GM23338 (cell line): ENCODE measurements around the gene SOX12. TPM values are rescaled to one million over a fixed set of nuclear protein-coding genes. Genes with fewer than 3 reads are reported as not detected.

Experiments
- ATAC-seq: fragments of 200-7000 bp; cut with Tn5 transposase; 3 replicates; pipeline ENCODE4 v1.9.1; 2020
- DNase-seq: peaks from one replicate; pipeline ENCODE4 v3.0.0-alpha.2; 2015; ENCODE audit warnings: low spot score
- H2AFZ ChIP-seq: fragments of 200-600 bp; sonication (generic); 2 replicates; pipeline ENCODE4 v1.8.0; 2016; ENCODE audit warnings: antibody characterized with exemption, mild to moderate bottlenecking, moderate library complexity
- H3F3A ChIP-seq: fragments of 200-600 bp; sonication (generic); replicated peaks from 2 replicates; pipeline ENCODE4 v1.8.0; 2017; ENCODE audit warnings: antibody characterized with exemption, mixed run types, low read depth
- H3K27ac ChIP-seq: fragments of 200-600 bp; sonication (generic); 2 replicates; pipeline ENCODE4 v1.6.1; 2016; ENCODE audit warnings: low read depth
- H3K27me3 ChIP-seq: fragments of 200-600 bp; sonication (generic); 2 replicates; pipeline ENCODE4 v1.8.0; 2016; ENCODE audit warnings: mild to moderate bottlenecking, mixed run types, moderate library complexity; ENCODE audit not compliant: insufficient read depth
- H3K36me3 ChIP-seq: fragments of 200-600 bp; sonication (generic); 2 replicates; pipeline ENCODE4 v1.8.0; 2016; ENCODE audit warnings: mild to moderate bottlenecking; ENCODE audit not compliant: insufficient read depth
- H3K4me1 ChIP-seq: fragments of 200-600 bp; sonication (generic); 2 replicates; pipeline ENCODE4 v1.8.0; 2016; ENCODE audit warnings: mild to moderate bottlenecking, moderate library complexity; ENCODE audit not compliant: insufficient read depth
- H3K4me2 ChIP-seq: fragments of 200-600 bp; sonication (generic); 2 replicates; pipeline ENCODE4 v1.7.1; 2017; ENCODE audit warnings: mixed run types
- H3K4me3 ChIP-seq: fragments of 200-600 bp; sonication (generic); 2 replicates; pipeline ENCODE4 v1.6.1; 2016; ENCODE audit warnings: mixed run types
- H3K79me2 ChIP-seq: fragments of 200-600 bp; sonication (generic); replicated peaks from 2 replicates; pipeline ENCODE4 v1.8.0; 2017; ENCODE audit warnings: mild to moderate bottlenecking; ENCODE audit not compliant: insufficient read depth
- H3K9me2 ChIP-seq: fragments of 200-600 bp; sonication (generic); 2 replicates; pipeline ENCODE4 v1.8.0; 2017; ENCODE audit not compliant: insufficient read depth
- H4K20me1 ChIP-seq: fragments of 200-600 bp; sonication (generic); replicated peaks from 2 replicates; pipeline ENCODE4 v1.8.0; 2017; ENCODE audit warnings: mild to moderate bottlenecking; ENCODE audit not compliant: insufficient read depth
- H3K27ac Mint-ChIP-seq: 2 replicates; pipeline ENCODE4 v1.8.0; 2020; ENCODE audit warnings: inconsistent platforms, mild to moderate bottlenecking, moderate library complexity, mixed read lengths
- H3K27me3 Mint-ChIP-seq: 3 replicates; pipeline ENCODE4 v1.8.0; 2022; ENCODE audit warnings: low read depth, mild to moderate bottlenecking, moderate library complexity, mixed read lengths, inconsistent platforms; ENCODE audit not compliant: insufficient read depth, poor library complexity
- H3K36me3 Mint-ChIP-seq: 3 replicates; pipeline ENCODE4 v1.8.0; 2021; ENCODE audit warnings: low read depth, mild to moderate bottlenecking, inconsistent platforms, moderate library complexity, mixed read lengths
- H3K4me1 Mint-ChIP-seq: 3 replicates; pipeline ENCODE4 v1.8.0; 2020; ENCODE audit warnings: mild to moderate bottlenecking, inconsistent platforms, mixed read lengths
- H3K4me3 Mint-ChIP-seq: 3 replicates; pipeline ENCODE4 v1.8.0; 2021; ENCODE audit warnings: moderate library complexity, mild to moderate bottlenecking, inconsistent platforms, mixed read lengths
- H3K9me3 Mint-ChIP-seq: 3 replicates; pipeline ENCODE4 v1.8.0; 2020; ENCODE audit warnings: moderate library complexity, mild to moderate bottlenecking, inconsistent platforms, mixed read lengths
- JUNB ChIP-seq: IDR thresholded peaks from one replicate; pipeline ENCODE4 v1.6.1; 2016; ENCODE audit warnings: antibody characterized with exemption; ENCODE audit not compliant: unreplicated experiment
- POLR2AphosphoS5 ChIP-seq: IDR thresholded peaks from 2 replicates; pipeline ENCODE4 v1.6.1; 2016; ENCODE audit warnings: antibody characterized with exemption, low read depth
- REST ChIP-seq: IDR thresholded peaks from one replicate; pipeline ENCODE4 v1.6.1; 2018; ENCODE audit warnings: antibody characterized with exemption; ENCODE audit not compliant: unreplicated experiment
- polyA plus RNA-seq: library from polyadenylated mRNA; unstranded; fragments of >200 nt; fragmentation: Nextera tagmentation; extraction: Ambion mirVana; gene quantifications from 2 replicates; pipeline ENCODE4 v1.2.1, GENCODE V29; 2016
- total RNA-seq: library from RNA; depleted of rRNA; stranded (reverse); fragments of >200 nt; shearing (Covaris generic); gene quantifications from 2 replicates; pipeline ENCODE4 v1.2.3, GENCODE V29; 2014
- TF ChIP-seq, protein P1 (sequence below), 2 experiments: fragments of 200-600 bp in 1 of 2; sonication (generic) in 1 of 2; conservative IDR thresholded peaks; 2 replicates each; pipeline versions ENCODE4 v1.5.1 to v1.6.1; 2016 to 2017; ENCODE audit warnings: antibody characterized with exemption in 2 of 2, low read depth in 2 of 2, mild to moderate bottlenecking in 2 of 2, moderate library complexity in 1 of 2
- TF ChIP-seq, protein P2 (sequence below): fragments of 250-450 bp; sonication (Bioruptor Pico); IDR thresholded peaks from 2 replicates; pipeline ENCODE4 v1.5.0; 2020; ENCODE audit warnings: mild to moderate bottlenecking, moderate library complexity

Gene SOX12
- total and polyA plus RNA-seq, 2 experiments from 2014 or later = 14.1 to 32.0 TPM

DNA sequence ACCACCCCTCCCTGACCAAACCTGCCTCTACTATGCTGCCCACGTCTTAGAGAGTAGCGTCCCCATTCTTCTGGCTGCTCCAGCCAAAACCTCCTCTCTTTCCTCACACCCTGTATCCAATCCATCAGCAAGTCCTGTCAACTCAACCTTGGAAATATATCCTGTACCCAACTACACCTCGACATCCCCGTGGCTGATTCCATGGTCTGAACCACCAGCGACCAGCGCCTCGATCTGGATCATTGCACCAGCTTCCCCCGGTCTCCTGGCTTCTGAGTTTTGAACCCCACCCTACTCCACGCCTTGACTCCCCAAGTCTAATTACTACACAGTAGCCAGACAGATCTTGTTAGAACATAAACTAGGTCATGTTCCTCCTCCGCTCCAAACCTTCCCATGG, 31.4 kb downstream of the SOX12 start (continued):
- TF ChIP-seq, protein P1, sequence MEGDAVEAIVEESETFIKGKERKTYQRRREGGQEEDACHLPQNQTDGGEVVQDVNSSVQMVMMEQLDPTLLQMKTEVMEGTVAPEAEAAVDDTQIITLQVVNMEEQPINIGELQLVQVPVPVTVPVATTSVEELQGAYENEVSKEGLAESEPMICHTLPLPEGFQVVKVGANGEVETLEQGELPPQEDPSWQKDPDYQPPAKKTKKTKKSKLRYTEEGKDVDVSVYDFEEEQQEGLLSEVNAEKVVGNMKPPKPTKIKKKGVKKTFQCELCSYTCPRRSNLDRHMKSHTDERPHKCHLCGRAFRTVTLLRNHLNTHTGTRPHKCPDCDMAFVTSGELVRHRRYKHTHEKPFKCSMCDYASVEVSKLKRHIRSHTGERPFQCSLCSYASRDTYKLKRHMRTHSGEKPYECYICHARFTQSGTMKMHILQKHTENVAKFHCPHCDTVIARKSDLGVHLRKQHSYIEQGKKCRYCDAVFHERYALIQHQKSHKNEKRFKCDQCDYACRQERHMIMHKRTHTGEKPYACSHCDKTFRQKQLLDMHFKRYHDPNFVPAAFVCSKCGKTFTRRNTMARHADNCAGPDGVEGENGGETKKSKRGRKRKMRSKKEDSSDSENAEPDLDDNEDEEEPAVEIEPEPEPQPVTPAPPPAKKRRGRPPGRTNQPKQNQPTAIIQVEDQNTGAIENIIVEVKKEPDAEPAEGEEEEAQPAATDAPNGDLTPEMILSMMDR (conservative IDR thresholded peaks at IDR 0.05; ENCODE audit: low read depth in 2 of 2) = no peak
- no peak for TF ChIP-seq JUNB

DNA sequence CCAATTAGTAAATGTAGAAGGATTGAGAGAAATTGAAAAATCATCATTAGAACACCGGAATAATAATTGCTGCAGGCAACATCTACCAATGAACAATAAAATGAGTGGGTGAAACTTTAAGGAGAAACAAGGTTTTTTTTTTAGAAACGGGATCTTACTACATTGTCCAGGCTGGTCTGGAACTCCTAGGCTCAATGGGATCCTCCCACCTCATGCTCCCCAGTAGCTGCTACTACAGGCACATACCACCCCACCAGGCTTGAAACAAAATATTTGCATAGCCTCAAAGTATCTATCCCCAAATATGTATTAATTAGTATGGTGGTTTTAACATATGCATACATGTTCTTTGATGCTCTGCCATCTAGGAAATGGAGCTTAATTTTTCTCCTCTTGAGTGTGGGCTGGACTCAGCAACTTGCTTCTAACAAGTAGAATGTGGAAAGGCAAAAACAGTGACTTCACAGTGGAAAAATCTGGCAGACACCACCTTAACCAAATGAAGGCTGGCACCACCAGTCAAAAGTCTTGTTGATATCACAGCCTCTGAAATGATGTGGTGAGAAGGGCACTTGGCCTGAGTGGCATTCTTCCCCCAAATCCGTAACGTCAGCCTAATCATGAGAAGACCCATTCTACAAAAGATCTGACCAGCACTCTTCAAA, 33.7 kb downstream of the SOX12 start:
- no peaks in the 10 kb centered on the region for H3K27me3 ChIP-seq
- no peaks in the 10 kb centered on the region for H3K9me2 ChIP-seq
- H3K36me3 ChIP-seq = no peaks in the 10 kb centered on the region
- H3K4me1 ChIP-seq = peaks cover 13% of the 10 kb centered on the region
- Mint-ChIP-seq H3K27me3 (peaks cover 19% of the 10 kb centered on the region), H3K36me3 (no peaks in the 10 kb centered on the region), H3K4me3 (no peak overlapping the region), H3K9me3 (no peaks in the 10 kb centered on the region; the same call in 2 of the 3 replicates), H3K4me1 (peaks cover 18% of the 10 kb centered on the region), H3K27ac (no peak overlapping the region)
- no peak overlapping the region for H3K27ac ChIP-seq
- DNase-seq (no peak), ATAC-seq (no peak)
- 0 out of 2 replicates have a peak, but pooled peaks cover 10% of the 10 kb centered on the region for H3F3A ChIP-seq
- no peaks in the 10 kb centered on the region for H3K79me2 ChIP-seq
- TF ChIP-seq JUNB = no peak
- no peak for TF ChIP-seq POLR2AphosphoS5
- TF ChIP-seq REST = no peak
- TF ChIP-seq, protein P2, sequence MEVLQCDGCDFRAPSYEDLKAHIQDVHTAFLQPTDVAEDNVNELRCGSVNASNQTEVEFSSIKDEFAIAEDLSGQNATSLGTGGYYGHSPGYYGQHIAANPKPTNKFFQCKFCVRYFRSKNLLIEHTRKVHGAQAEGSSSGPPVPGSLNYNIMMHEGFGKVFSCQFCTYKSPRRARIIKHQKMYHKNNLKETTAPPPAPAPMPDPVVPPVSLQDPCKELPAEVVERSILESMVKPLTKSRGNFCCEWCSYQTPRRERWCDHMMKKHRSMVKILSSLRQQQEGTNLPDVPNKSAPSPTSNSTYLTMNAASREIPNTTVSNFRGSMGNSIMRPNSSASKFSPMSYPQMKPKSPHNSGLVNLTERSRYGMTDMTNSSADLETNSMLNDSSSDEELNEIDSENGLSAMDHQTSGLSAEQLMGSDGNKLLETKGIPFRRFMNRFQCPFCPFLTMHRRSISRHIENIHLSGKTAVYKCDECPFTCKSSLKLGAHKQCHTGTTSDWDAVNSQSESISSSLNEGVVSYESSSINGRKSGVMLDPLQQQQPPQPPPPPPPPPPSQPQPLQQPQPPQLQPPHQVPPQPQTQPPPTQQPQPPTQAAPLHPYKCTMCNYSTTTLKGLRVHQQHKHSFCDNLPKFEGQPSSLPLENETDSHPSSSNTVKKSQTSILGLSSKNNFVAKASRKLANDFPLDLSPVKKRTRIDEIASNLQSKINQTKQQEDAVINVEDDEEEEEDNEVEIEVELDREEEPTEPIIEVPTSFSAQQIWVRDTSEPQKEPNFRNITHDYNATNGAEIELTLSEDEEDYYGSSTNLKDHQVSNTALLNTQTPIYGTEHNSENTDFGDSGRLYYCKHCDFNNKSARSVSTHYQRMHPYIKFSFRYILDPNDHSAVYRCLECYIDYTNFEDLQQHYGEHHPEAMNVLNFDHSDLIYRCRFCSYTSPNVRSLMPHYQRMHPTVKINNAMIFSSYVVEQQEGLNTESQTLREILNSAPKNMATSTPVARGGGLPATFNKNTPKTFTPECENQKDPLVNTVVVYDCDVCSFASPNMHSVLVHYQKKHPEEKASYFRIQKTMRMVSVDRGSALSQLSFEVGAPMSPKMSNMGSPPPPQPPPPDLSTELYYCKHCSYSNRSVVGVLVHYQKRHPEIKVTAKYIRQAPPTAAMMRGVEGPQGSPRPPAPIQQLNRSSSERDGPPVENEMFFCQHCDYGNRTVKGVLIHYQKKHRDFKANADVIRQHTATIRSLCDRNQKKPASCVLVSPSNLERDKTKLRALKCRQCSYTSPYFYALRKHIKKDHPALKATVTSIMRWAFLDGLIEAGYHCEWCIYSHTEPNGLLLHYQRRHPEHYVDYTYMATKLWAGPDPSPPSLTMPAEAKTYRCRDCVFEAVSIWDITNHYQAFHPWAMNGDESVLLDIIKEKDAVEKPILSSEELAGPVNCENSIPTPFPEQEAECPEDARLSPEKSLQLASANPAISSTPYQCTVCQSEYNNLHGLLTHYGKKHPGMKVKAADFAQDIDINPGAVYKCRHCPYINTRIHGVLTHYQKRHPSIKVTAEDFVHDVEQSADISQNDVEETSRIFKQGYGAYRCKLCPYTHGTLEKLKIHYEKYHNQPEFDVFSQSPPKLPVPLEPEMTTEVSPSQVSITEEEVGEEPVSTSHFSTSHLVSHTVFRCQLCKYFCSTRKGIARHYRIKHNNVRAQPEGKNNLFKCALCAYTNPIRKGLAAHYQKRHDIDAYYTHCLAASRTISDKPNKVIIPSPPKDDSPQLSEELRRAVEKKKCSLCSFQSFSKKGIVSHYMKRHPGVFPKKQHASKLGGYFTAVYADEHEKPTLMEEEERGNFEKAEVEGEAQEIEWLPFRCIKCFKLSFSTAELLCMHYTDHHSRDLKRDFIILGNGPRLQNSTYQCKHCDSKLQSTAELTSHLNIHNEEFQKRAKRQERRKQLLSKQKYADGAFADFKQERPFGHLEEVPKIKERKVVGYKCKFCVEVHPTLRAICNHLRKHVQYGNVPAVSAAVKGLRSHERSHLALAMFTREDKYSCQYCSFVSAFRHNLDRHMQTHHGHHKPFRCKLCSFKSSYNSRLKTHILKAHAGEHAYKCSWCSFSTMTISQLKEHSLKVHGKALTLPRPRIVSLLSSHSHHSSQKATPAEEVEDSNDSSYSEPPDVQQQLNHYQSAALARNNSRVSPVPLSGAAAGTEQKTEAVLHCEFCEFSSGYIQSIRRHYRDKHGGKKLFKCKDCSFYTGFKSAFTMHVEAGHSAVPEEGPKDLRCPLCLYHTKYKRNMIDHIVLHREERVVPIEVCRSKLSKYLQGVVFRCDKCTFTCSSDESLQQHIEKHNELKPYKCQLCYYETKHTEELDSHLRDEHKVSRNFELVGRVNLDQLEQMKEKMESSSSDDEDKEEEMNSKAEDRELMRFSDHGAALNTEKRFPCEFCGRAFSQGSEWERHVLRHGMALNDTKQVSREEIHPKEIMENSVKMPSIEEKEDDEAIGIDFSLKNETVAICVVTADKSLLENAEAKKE (CRISPR knock-in tag) = no peak
- H2AFZ ChIP-seq = peak overlapping the region; percentile 94
- H4K20me1 ChIP-seq = no peaks in the 10 kb centered on the region
- no peak overlapping the region for H3K4me3 ChIP-seq
- no peak overlapping the region for H3K4me2 ChIP-seq
